Stimulated activated CD8-positive, alpha-beta memory T cell treated with anti-CD3 and anti-CD28 coated beads, Interleukin-15, amount 100 ng/mL, for 48 hours (primary cell): ENCODE measurements around the gene PRSS53.
"Not testable (repeated sequence)": the region's sequence is repeated elsewhere in the genome, so short reads cannot be mapped to it uniquely, and the experiment has no call there.

Experiments
- DNase-seq, 2 donors: peaks; one replicate each; pipeline ENCODE4 v3.0.0-alpha.2; 2020; ENCODE audit warnings: low read depth in 2 of 2

PRSS53 gene

GRCh38 chr16:31118223-31119155 is 29.7 kb upstream of the PRSS53 start:
- DNase-seq, result no peak

- peak; percentile 96 to 97 for DNase-seq
Measured at GRCh38 chr16:31117384-31118222, 28.9 kb upstream of the PRSS53 start, which contains the start of gene KAT8. Gene KAT8, plus strand, starts transcription at chr16:31117664. Its CDS starts 18 bp downstream, at chr16:31117682.

GRCh38 chr16:31114468-31114867 is 25.7 kb upstream of the PRSS53 start:
- DNase-seq, result no peak

GRCh38 chr16:31113121-31114120 is 24.7 kb upstream of the PRSS53 start:
- no peak for DNase-seq

GRCh38 chr16:31112711-31113110 is 24.0 kb upstream of the PRSS53 start:
- no peak for DNase-seq

GRCh38 chr16:31111881-31112466 is 23.2 kb upstream of the PRSS53 start:
- no peak for DNase-seq

- no peak for DNase-seq
Measured at GRCh38 chr16:31110106-31111034, 21.6 kb upstream of the PRSS53 start.

- no peak for DNase-seq
Measured at GRCh38 chr16:31109622-31110021, 20.9 kb upstream of the PRSS53 start.

GRCh38 chr16:31108794-31109558 is 20.2 kb upstream of the PRSS53 start:
- no peak for DNase-seq

- peak; percentile 76 to 77 for DNase-seq
Measured at GRCh38 chr16:31108035-31108793, 19.5 kb upstream of the PRSS53 start, which contains the start of gene BCKDK. Gene BCKDK, plus strand, starts transcription at chr16:31108386. Its CDS starts 838 bp downstream, at chr16:31109224.

- peak; percentile 25 to 40 for DNase-seq
Measured at GRCh38 chr16:31107465-31107867, 18.7 kb upstream of the PRSS53 start.

- no peak for DNase-seq
Measured at GRCh38 chr16:31106509-31107464, 18.0 kb upstream of the PRSS53 start.

GRCh38 chr16:31105677-31106213 is 17.0 kb upstream of the PRSS53 start:
- DNase-seq, result peak; percentile 76 to 80

- not testable (repeated sequence) for DNase-seq
Measured at GRCh38 chr16:31100876-31101641, 12.3 kb upstream of the PRSS53 start.

- no peak for DNase-seq
Measured at GRCh38 chr16:31099860-31100638, 11.3 kb upstream of the PRSS53 start.
